Endothelial cell (in vitro differentiated cells): ENCODE results near the gene TNFRSF21. TPM values are rescaled to one million over a fixed set of nuclear protein-coding genes. Genes with fewer than 3 reads are reported as not detected.
A peak's percentile ranks its signal among the peaks of the same experiment; 100 is the strongest.

ENCODE experiments used
- DNase-seq: peaks from one replicate; pipeline ENCODE4 v3.0.0; 2021; ENCODE audit warnings: low spot score
- H3K27ac Mint-ChIP-seq: one replicate; pipeline ENCODE4 v1.8.0; 2021; ENCODE audit warnings: mixed read lengths, inconsistent platforms; ENCODE audit not compliant: unreplicated experiment
- H3K27me3 Mint-ChIP-seq: one replicate; pipeline ENCODE4 v1.8.0; 2021; ENCODE audit warnings: mild to moderate bottlenecking, moderate library complexity, mixed read lengths, inconsistent platforms; ENCODE audit not compliant: unreplicated experiment
- H3K36me3 Mint-ChIP-seq: one replicate; pipeline ENCODE4 v1.8.0; 2021; ENCODE audit warnings: mild to moderate bottlenecking, low read depth, mixed read lengths, inconsistent platforms; ENCODE audit not compliant: unreplicated experiment
- H3K4me1 Mint-ChIP-seq: one replicate; pipeline ENCODE4 v1.8.0; 2021; ENCODE audit warnings: mild to moderate bottlenecking, mixed read lengths, inconsistent platforms; ENCODE audit not compliant: unreplicated experiment
- H3K4me3 Mint-ChIP-seq: one replicate; pipeline ENCODE4 v1.8.0; 2021; ENCODE audit warnings: mild to moderate bottlenecking, mixed read lengths, inconsistent platforms; ENCODE audit not compliant: unreplicated experiment
- H3K9me3 Mint-ChIP-seq: one replicate; pipeline ENCODE4 v1.8.0; 2021; ENCODE audit warnings: mixed read lengths, inconsistent platforms; ENCODE audit not compliant: unreplicated experiment
- total RNA-seq: library from RNA; stranded (reverse); fragmentation: NEBNext Ultra II Directional; extraction: Animal tissue kit (Norgen Biotek cat#: 25700); gene quantifications from one replicate; pipeline ENCODE4 v1.2.1, GENCODE V29; 2021; ENCODE audit not compliant: unreplicated experiment
- TF ChIP-seq, protein P1 (sequence below): fragments of 200-600 bp; sonication (generic); IDR thresholded peaks from one replicate; pipeline ENCODE4 v1.5.0; 2021; ENCODE audit warnings: antibody characterized with exemption; ENCODE audit not compliant: unreplicated experiment

The TNFRSF21 gene
- total RNA-seq, 1 donor from 2014 or later = 32.5 TPM

DNA sequence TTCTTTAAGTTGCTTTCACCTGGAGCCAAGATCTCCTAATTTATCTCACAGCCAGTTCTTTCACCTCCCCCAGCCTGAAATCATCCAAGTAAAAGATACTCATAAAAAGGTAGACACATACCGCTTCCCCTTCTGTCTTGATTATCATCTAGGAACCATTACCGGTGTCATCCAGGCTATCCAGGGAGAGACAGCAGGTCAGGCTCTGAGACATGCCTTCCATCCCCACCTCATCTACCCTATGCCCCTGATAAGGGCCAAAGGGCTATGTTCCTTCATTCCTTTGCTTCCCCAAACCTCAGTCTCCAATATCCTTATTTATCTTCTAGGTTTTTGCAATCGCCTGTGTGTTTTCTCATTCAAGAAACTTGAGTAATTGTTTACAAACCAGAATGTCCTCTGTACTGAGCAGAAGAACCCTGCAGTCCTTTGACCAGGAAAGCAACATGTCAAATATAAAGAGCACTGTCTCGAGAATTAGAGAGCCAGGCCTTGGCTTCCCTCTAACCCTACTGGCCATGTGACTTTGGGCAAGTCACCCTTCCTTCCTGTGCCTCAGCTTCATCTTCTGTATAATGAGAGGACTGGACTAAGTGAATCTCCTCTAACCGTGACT, 41.0 kb downstream of the TNFRSF21 start:
- Mint-ChIP-seq H3K36me3 (peaks cover 12% of the 10 kb centered on the region), H3K4me3 (peak overlapping the region; percentile 69), H3K27ac (no peak overlapping the region), H3K9me3 (no peaks in the 10 kb centered on the region), H3K4me1 (peaks cover 39% of the 10 kb centered on the region), H3K27me3 (no peaks in the 10 kb centered on the region)
- DNase-seq = no peak
- TF ChIP-seq, protein P1, sequence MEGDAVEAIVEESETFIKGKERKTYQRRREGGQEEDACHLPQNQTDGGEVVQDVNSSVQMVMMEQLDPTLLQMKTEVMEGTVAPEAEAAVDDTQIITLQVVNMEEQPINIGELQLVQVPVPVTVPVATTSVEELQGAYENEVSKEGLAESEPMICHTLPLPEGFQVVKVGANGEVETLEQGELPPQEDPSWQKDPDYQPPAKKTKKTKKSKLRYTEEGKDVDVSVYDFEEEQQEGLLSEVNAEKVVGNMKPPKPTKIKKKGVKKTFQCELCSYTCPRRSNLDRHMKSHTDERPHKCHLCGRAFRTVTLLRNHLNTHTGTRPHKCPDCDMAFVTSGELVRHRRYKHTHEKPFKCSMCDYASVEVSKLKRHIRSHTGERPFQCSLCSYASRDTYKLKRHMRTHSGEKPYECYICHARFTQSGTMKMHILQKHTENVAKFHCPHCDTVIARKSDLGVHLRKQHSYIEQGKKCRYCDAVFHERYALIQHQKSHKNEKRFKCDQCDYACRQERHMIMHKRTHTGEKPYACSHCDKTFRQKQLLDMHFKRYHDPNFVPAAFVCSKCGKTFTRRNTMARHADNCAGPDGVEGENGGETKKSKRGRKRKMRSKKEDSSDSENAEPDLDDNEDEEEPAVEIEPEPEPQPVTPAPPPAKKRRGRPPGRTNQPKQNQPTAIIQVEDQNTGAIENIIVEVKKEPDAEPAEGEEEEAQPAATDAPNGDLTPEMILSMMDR = no peak

DNA sequence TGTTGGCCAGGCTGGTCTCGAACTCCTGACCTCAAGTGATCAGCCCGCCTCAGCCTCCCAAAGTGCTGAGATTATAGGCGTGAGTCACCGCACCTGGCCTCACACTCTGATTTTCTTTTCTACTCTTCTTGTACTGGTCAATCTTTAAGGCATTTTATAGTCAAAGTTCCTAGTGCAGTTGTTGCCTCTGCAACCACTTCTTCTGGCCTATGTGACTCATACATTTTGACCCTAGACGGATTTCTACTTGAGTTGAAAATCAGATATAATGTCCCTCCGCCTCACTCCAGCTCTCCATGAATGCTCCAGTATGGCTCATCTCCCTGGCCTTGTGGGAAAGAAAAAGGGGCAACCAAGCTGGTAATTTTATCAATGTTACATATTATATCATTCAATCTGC, 42.4 kb downstream of the TNFRSF21 start:
- H3K4me1 Mint-ChIP-seq = peaks cover 52% of the 10 kb centered on the region
- no peaks in the 10 kb centered on the region for H3K9me3 Mint-ChIP-seq
- DNase-seq = no peak
- H3K36me3 Mint-ChIP-seq = peaks cover 9% of the 10 kb centered on the region
- peak overlapping the region; percentile 58 for H3K27ac Mint-ChIP-seq
- H3K27me3 Mint-ChIP-seq = peaks cover 1% of the 10 kb centered on the region
- TF ChIP-seq, protein P1 = no peak
- peak overlapping the region; percentile 52 for H3K4me3 Mint-ChIP-seq

DNA sequence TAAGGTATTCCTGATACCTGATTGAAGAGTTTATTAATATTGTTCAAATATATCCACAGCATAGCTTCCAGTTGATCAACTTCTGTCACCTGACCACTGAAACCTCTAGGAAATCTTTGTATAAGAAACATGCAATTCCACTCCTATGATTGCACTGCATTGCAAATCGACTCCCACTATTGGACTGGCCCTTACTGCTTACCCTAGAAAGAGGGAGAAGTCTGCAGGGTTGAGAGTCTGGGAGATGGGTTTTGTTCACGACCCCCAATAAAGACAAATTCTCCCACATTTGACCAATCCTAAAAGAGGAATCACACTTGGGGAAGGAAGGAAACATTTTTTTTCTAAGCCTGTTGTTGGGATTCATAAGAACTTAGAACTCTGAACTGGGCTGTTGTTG, 43.7 kb downstream of the TNFRSF21 start:
- peak overlapping the region; percentile 89 for H3K27ac Mint-ChIP-seq
- H3K4me1 Mint-ChIP-seq = peaks cover 64% of the 10 kb centered on the region
- H3K9me3 Mint-ChIP-seq = no peaks in the 10 kb centered on the region
- no peak overlapping the region for H3K4me3 Mint-ChIP-seq
- no peak for DNase-seq
- peaks cover 7% of the 10 kb centered on the region for H3K36me3 Mint-ChIP-seq
- peaks cover 1% of the 10 kb centered on the region for H3K27me3 Mint-ChIP-seq
- TF ChIP-seq, protein P1 = no peak

DNA sequence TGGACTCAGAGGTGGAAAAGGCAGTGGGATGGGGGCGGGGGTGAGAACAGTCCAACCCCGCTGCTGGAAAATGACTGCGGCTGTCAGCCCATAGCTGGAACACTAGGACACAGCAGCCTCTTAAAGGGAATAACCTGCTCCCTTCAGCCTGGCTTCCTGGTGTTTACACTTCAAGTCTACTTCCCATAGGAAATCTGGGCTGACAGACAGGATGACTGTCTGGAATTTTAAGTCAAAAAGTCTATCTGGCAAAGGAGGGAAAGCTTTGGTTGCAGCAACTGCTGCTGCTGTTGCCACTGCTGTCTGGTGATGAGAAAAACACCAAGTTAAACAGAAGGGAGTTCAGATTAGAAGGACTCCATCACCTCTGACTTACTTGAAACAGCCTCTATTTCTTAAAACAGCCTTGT, 44.9 kb downstream of the TNFRSF21 start:
- H3K9me3 Mint-ChIP-seq = no peaks in the 10 kb centered on the region
- H3K4me1 Mint-ChIP-seq = peaks cover 68% of the 10 kb centered on the region
- TF ChIP-seq, protein P1 = no peak
- peaks cover 1% of the 10 kb centered on the region for H3K27me3 Mint-ChIP-seq
- H3K27ac Mint-ChIP-seq = peak overlapping the region; percentile 89
- DNase-seq = peak; percentile 57
- no peak overlapping the region for H3K4me3 Mint-ChIP-seq
- H3K36me3 Mint-ChIP-seq = peaks cover 7% of the 10 kb centered on the region

DNA sequence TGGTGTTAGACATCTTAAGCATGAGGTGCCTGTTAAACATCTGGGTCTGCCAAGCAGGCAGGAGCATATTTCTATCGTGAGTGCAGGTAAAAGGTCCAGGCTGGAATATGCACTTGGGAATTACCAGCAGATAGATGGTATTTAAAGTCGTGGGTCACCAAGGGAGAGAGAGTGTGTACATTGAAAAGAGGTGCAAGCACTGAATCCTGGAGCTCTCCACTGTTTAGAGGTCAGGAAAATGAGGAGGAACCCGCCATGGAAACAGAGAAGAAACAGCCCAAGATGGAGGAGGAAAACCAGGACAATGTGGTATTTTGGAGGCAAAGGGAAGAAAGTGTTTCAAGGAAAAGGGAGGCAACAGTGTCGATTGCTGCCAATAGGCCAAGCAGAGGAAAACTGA, 46.4 kb downstream of the TNFRSF21 start:
- Mint-ChIP-seq H3K4me1 (peaks cover 58% of the 10 kb centered on the region), H3K36me3 (peaks cover 2% of the 10 kb centered on the region), H3K27ac (peak overlapping the region; percentile 61), H3K9me3 (no peaks in the 10 kb centered on the region), H3K4me3 (no peak overlapping the region), H3K27me3 (peaks cover 1% of the 10 kb centered on the region)
- DNase-seq = no peak
- TF ChIP-seq, protein P1 = no peak
